ENCODE measurements around the gene MYL10. TPM values are rescaled to one million over a fixed set of nuclear protein-coding genes. Genes with fewer than 3 reads are reported as not detected.

MYL10 gene
- total RNA-seq, 1 experiment from 2014 or later: not detected

- Histone ChIP-seq H3K27me3 (ENCODE audit: insufficient read depth, low read depth) (0 out of 2 replicates have a peak, but pooled peaks cover 18% of the 10 kb centered on the region), H3K9me3 (ENCODE audit: insufficient read depth, low read depth) (no peaks in the 10 kb centered on the region), H3K4me3 (no peak overlapping the region), H3K4me2 (no peak overlapping the region), H3K79me2 (ENCODE audit: low read depth) (no peaks in the 10 kb centered on the region), H4K20me1 (ENCODE audit: insufficient read depth) (no peaks in the 10 kb centered on the region), H3K9me2 (ENCODE audit: insufficient read depth) (no peaks in the 10 kb centered on the region), H3F3A (ENCODE audit: insufficient read depth, low read depth) (no peaks in the 10 kb centered on the region), H2AFZ (no peak overlapping the region), H3K4me1 (replicated peaks; ENCODE audit: insufficient read depth) (peaks cover 7% of the 10 kb centered on the region; the same call in 1 of the 2 replicates), H3K27ac (no peak overlapping the region), H3K36me3 (ENCODE audit: low read depth) (no peaks in the 10 kb centered on the region)
- TF ChIP-seq EZH2 (IDR thresholded peaks at IDR 0.05; ENCODE audit: low read depth): no peak
- TF ChIP-seq CTCF (conservative IDR thresholded peaks at IDR 0.05): no peak
- no TSS peak for BruUV-seq (replicated peaks)
- no peak for DNase-seq
- ChIA-PET POLR2A (ENCODE audit: unreplicated experiment) (no interaction called here), CTCF (interaction anchor here (0.5 kb wide), 1 partner anchor 857 kb away, joined by 3 read pairs; no protein-coding TSS in a partner anchor)
- intact Hi-C loops (cut with micrococcal nuclease; ENCODE audit: unreplicated experiment): no loop called here
These were observed 46.1 kb downstream of the MYL10 start for GRCh38 chr7:101582971-101583370.

DNA sequence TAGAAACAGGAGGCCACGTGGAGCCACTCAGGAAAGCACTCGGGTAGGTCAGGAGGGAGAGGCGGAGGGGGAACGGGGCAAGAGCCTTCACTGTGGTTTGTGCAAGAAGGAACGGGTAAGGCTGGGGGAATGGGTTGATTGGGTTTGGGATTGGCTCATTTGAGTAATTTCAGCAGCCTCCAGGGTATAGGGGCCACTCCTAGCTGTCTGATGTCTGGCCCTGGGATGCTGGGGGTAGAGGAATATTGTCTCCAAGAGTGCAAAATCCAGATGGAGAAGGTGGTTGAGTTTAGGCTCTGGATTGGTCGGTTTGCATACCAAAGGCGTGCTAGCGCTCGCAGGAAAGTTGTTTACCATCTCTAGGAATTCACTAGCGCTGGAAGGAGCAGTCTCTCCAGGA is 47.2 kb downstream of the MYL10 start:
- Histone ChIP-seq H3K4me3 (no peak overlapping the region), H3K9me3 (ENCODE audit: insufficient read depth, low read depth) (no peaks in the 10 kb centered on the region; the same call in 1 of the 2 replicates), H3K27me3 (ENCODE audit: insufficient read depth, low read depth) (0 out of 2 replicates have a peak, but pooled peaks cover 18% of the 10 kb centered on the region), H3F3A (ENCODE audit: insufficient read depth, low read depth) (no peaks in the 10 kb centered on the region; the same call in 1 of the 2 replicates), H3K27ac (no peak overlapping the region), H3K4me1 (replicated peaks; ENCODE audit: insufficient read depth) (peaks cover 7% of the 10 kb centered on the region; the same call in 1 of the 2 replicates), H2AFZ (no peak overlapping the region), H4K20me1 (ENCODE audit: insufficient read depth) (no peaks in the 10 kb centered on the region), H3K9me2 (ENCODE audit: insufficient read depth) (no peaks in the 10 kb centered on the region), H3K36me3 (ENCODE audit: low read depth) (no peaks in the 10 kb centered on the region), H3K4me2 (no peak overlapping the region), H3K79me2 (ENCODE audit: low read depth) (no peaks in the 10 kb centered on the region)
- BruUV-seq (replicated peaks): no TSS peak
- POLR2A ChIA-PET (ENCODE audit: unreplicated experiment): no interaction called here
- intact Hi-C loops (cut with micrococcal nuclease; ENCODE audit: unreplicated experiment): no loop called here
- no peak for DNase-seq
- CTCF ChIA-PET: interaction anchor here (0.6 kb wide), 1 partner anchor 9 kb away, joined by 4 read pairs; no protein-coding TSS in a partner anchor
- TF ChIP-seq EZH2 (IDR thresholded peaks at IDR 0.05; ENCODE audit: low read depth) (no peak), CTCF (conservative IDR thresholded peaks at IDR 0.05) (no peak)

DNA sequence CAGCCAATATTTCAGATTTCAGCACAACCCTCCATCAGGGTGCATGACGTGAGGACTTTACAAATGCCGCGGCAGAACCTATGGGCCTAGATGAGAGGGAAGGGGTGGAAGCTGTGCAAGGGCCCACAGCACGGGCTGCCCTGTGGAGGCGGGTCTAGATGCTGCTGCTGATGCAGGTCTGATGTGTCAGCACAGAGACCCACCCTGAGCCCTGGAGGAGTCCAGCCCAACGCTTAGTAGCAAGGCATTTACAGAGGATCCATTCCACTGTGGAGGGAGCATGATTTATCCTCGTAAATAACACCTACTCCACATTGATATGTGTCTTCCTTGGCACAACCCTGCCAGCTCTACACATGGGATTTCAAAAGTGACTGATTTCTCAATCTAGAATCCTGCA is 48.5 kb downstream of the MYL10 start:
- POLR2A ChIA-PET (ENCODE audit: unreplicated experiment): no interaction called here
- BruUV-seq (replicated peaks): no TSS peak

More for the DNA sequence above, 48.5 kb downstream of the MYL10 start:
- Histone ChIP-seq H3K4me3 (no peak overlapping the region), H4K20me1 (ENCODE audit: insufficient read depth) (no peaks in the 10 kb centered on the region), H3K36me3 (ENCODE audit: low read depth) (no peaks in the 10 kb centered on the region), H3K9me2 (ENCODE audit: insufficient read depth) (no peaks in the 10 kb centered on the region), H3K4me2 (no peak overlapping the region), H3K4me1 (replicated peaks; ENCODE audit: insufficient read depth) (peaks cover 7% of the 10 kb centered on the region; the same call in 1 of the 2 replicates), H3K27ac (no peak overlapping the region), H2AFZ (no peak overlapping the region), H3K9me3 (ENCODE audit: insufficient read depth, low read depth) (peaks cover 4% of the 10 kb centered on the region; the same call in 1 of the 2 replicates), H3F3A (ENCODE audit: insufficient read depth, low read depth) (no peaks in the 10 kb centered on the region; the same call in 1 of the 2 replicates), H3K27me3 (ENCODE audit: insufficient read depth, low read depth) (0 out of 2 replicates have a peak, but pooled peaks cover 18% of the 10 kb centered on the region), H3K79me2 (ENCODE audit: low read depth) (no peaks in the 10 kb centered on the region)
- intact Hi-C loops (cut with micrococcal nuclease; ENCODE audit: unreplicated experiment): no loop called here
- DNase-seq: no peak
- CTCF ChIA-PET: no interaction called here
- no peak for TF ChIP-seq EZH2 (IDR thresholded peaks at IDR 0.05; ENCODE audit: low read depth)
- TF ChIP-seq CTCF (conservative IDR thresholded peaks at IDR 0.05): no peak
